ENCODE data around the gene F10.

- no peak for TF ChIP-seq POLR2A (IDR thresholded peaks at IDR 0.05; ENCODE audit: low read length)
- no peak for TF ChIP-seq GATA1 (IDR thresholded peaks at IDR 0.05; ENCODE audit: low read depth, low read length)
Observed at GRCh38 chr13:113138792-113139551, 16.4 kb downstream of the F10 start.
